ENCODE results near the gene FMN2.

DNA sequence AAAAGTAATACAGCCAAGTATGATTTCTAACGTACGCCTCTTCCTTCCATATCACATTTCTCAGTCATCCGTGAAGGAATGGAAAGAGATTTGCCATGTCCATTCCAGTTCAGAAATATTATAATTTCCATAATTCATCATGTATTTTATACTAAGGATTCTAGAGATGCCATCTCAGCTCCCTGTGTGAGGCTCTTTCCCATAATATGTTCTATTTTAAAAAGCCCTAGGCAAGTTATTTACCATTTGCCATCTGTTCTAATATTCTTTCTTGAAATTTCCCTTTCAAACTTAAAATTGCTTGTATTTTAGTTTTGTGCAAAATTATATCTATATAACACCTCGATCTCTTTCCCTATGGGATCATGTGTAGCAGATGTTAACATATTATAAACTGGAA lies 106.7 kb downstream of the FMN2 start:
- TF ChIP-seq, protein P1, sequence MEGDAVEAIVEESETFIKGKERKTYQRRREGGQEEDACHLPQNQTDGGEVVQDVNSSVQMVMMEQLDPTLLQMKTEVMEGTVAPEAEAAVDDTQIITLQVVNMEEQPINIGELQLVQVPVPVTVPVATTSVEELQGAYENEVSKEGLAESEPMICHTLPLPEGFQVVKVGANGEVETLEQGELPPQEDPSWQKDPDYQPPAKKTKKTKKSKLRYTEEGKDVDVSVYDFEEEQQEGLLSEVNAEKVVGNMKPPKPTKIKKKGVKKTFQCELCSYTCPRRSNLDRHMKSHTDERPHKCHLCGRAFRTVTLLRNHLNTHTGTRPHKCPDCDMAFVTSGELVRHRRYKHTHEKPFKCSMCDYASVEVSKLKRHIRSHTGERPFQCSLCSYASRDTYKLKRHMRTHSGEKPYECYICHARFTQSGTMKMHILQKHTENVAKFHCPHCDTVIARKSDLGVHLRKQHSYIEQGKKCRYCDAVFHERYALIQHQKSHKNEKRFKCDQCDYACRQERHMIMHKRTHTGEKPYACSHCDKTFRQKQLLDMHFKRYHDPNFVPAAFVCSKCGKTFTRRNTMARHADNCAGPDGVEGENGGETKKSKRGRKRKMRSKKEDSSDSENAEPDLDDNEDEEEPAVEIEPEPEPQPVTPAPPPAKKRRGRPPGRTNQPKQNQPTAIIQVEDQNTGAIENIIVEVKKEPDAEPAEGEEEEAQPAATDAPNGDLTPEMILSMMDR (IDR thresholded peaks at IDR 0.05): no peak
- no peak for TF ChIP-seq ZFX (IDR thresholded peaks at IDR 0.05; ENCODE audit: borderline replicate concordance)
